DND-41 (cell line): ENCODE results near the gene ANKS1B.

Source experiments
- ATAC-seq: fragments of 200-7000 bp; cut with Tn5 transposase; 3 replicates; pipeline ENCODE4 v1.9.1; 2021; ENCODE audit warnings: low read depth; ENCODE audit not compliant: insufficient read depth
- DNase-seq: peaks from one replicate; pipeline ENCODE4 v3.0.0-alpha.2; 2020
- H2AFZ ChIP-seq: 2 replicates; pipeline ENCODE4 v1.6.0; 2012; ENCODE audit warnings: low read depth, low read length
- H3K27ac ChIP-seq: 2 replicates; pipeline ENCODE4 v1.5.1; 2012; ENCODE audit warnings: low read length, inconsistent platforms
- H3K27me3 ChIP-seq: fragments of 200-600 bp; sonication (generic); 2 replicates; pipeline ENCODE4 v1.6.0; 2012; ENCODE audit warnings: low read length, mild to moderate bottlenecking, inconsistent platforms; ENCODE audit not compliant: insufficient read depth, poor library complexity
- H3K36me3 ChIP-seq: 2 replicates; pipeline ENCODE4 v1.5.1; 2012; ENCODE audit warnings: low read length, inconsistent platforms; ENCODE audit not compliant: insufficient read depth
- H3K4me1 ChIP-seq: 2 replicates; pipeline ENCODE4 v1.5.1; 2012; ENCODE audit warnings: mild to moderate bottlenecking, low read length; ENCODE audit not compliant: insufficient read depth
- H3K4me2 ChIP-seq: 2 replicates; pipeline ENCODE4 v1.6.0; 2012; ENCODE audit warnings: mild to moderate bottlenecking, moderate library complexity, low read length, inconsistent platforms; ENCODE audit not compliant: insufficient read depth
- H3K4me3 ChIP-seq, 2 experiments: fragments of 200-600 bp in 1 of 2; shearing (Covaris generic) in 1 of 2; 2 replicates each; pipeline ENCODE4 v1.5.1; 2012 to 2016; ENCODE audit warnings: inconsistent platforms in 2 of 2, low read length in 2 of 2, mild to moderate bottlenecking in 2 of 2, low read depth in 1 of 2, moderate library complexity in 1 of 2
- H3K79me2 ChIP-seq: 2 replicates; pipeline ENCODE4 v1.6.0; 2012; ENCODE audit warnings: low read length, inconsistent platforms; ENCODE audit not compliant: insufficient read depth
- H3K9ac ChIP-seq: 2 replicates; pipeline ENCODE4 v1.6.0; 2012; ENCODE audit warnings: low read depth, mild to moderate bottlenecking, inconsistent platforms, low read length, moderate library complexity
- H3K9me3 ChIP-seq: 2 replicates; pipeline ENCODE4 v1.5.1; 2012; ENCODE audit warnings: low read length, moderate library complexity, mild to moderate bottlenecking, inconsistent platforms; ENCODE audit not compliant: insufficient read depth, severe bottlenecking
- H4K20me1 ChIP-seq: 2 replicates; pipeline ENCODE4 v1.6.0; 2012; ENCODE audit warnings: low read length; ENCODE audit not compliant: insufficient read depth
- CTCF ChIP-seq: IDR thresholded peaks from 2 replicates; pipeline ENCODE4 v1.5.1; 2012; ENCODE audit warnings: borderline replicate concordance, low read length, moderate library complexity, mild to moderate bottlenecking; ENCODE audit not compliant: poor library complexity, severe bottlenecking; ENCODE audit errors: extremely low read depth
- EZH2 ChIP-seq: IDR thresholded peaks from 3 replicates; pipeline ENCODE4 v1.6.1; 2012; ENCODE audit warnings: borderline replicate concordance, low read depth, mild to moderate bottlenecking, moderate library complexity, low read length, inconsistent platforms; ENCODE audit not compliant: severe bottlenecking

ANKS1B gene

GRCh38 chr12:99388671-99389195 is 596.0 kb downstream of the ANKS1B start:
- Histone ChIP-seq H2AFZ (no peak overlapping the region), H4K20me1 (no peaks in the 10 kb centered on the region), H3K4me3 (no peak overlapping the region), H3K36me3 (no peaks in the 10 kb centered on the region), H3K27ac (no peak overlapping the region), H3K4me2 (no peak overlapping the region), H3K27me3 (no peaks in the 10 kb centered on the region), H3K79me2 (no peaks in the 10 kb centered on the region), H3K9me3 (no peaks in the 10 kb centered on the region), H3K9ac (no peak overlapping the region), H3K4me1 (no peaks in the 10 kb centered on the region)
- no peak for ATAC-seq
- no peak for DNase-seq
- TF ChIP-seq CTCF = no peak
- TF ChIP-seq EZH2 = no peak

- Histone ChIP-seq H3K9ac (no peak overlapping the region), H3K27ac (no peak overlapping the region), H3K4me2 (no peak overlapping the region), H3K9me3 (no peaks in the 10 kb centered on the region), H3K4me3 (no peak overlapping the region), H3K4me1 (no peaks in the 10 kb centered on the region), H3K79me2 (no peaks in the 10 kb centered on the region), H3K27me3 (no peaks in the 10 kb centered on the region), H4K20me1 (no peaks in the 10 kb centered on the region), H2AFZ (no peak overlapping the region), H3K36me3 (no peaks in the 10 kb centered on the region)
- ATAC-seq (no peak), DNase-seq (no peak)
- TF ChIP-seq CTCF (no peak), EZH2 (no peak)
Measured at GRCh38 chr12:99387661-99388060, 597.1 kb downstream of the ANKS1B start.

- Histone ChIP-seq H3K9me3 (no peaks in the 10 kb centered on the region), H3K27me3 (no peaks in the 10 kb centered on the region), H3K9ac (no peak overlapping the region), H3K79me2 (no peaks in the 10 kb centered on the region), H2AFZ (no peak overlapping the region), H4K20me1 (no peaks in the 10 kb centered on the region), H3K36me3 (no peaks in the 10 kb centered on the region), H3K4me2 (no peak overlapping the region), H3K27ac (no peak overlapping the region), H3K4me3 (no peak overlapping the region), H3K4me1 (no peaks in the 10 kb centered on the region)
- TF ChIP-seq CTCF (peak; percentile 57), EZH2 (no peak)
- ATAC-seq (no peak; the same call in 2 of the 3 replicates), DNase-seq (no peak)
Measured at GRCh38 chr12:99386907-99387306, 597.8 kb downstream of the ANKS1B start.

- Histone ChIP-seq H3K27me3 (no peaks in the 10 kb centered on the region), H4K20me1 (no peaks in the 10 kb centered on the region), H2AFZ (no peak overlapping the region), H3K4me3 (no peak overlapping the region), H3K4me1 (no peaks in the 10 kb centered on the region), H3K9ac (no peak overlapping the region), H3K36me3 (no peaks in the 10 kb centered on the region), H3K27ac (no peak overlapping the region), H3K79me2 (no peaks in the 10 kb centered on the region), H3K4me2 (no peak overlapping the region), H3K9me3 (no peaks in the 10 kb centered on the region)
- no peak for ATAC-seq
- no peak for DNase-seq
- TF ChIP-seq CTCF (no peak), EZH2 (no peak)
Measured at GRCh38 chr12:99383258-99383657, 601.5 kb downstream of the ANKS1B start.
